Immature natural killer cell (primary cell): ENCODE results near the gene SEZ6. TPM values are rescaled to one million over a fixed set of nuclear protein-coding genes. Genes with fewer than 3 reads are reported as not detected.

Experiments
- DNase-seq, 3 donors: peaks; one replicate each; pipeline ENCODE4 v3.0.0; 2022; ENCODE audit warnings: mixed read lengths in 1 of 3
- H3K27ac Mint-ChIP-seq, 6 donors: one replicate each; pipeline ENCODE4 v1.8.0; 2020; ENCODE audit warnings: mixed read lengths in 6 of 6, mild to moderate bottlenecking in 5 of 6, inconsistent platforms in 4 of 6, moderate library complexity in 3 of 6
- H3K27me3 Mint-ChIP-seq, 3 donors: one replicate each; pipeline ENCODE4 v1.8.0; 2020 to 2021; ENCODE audit warnings: low read depth in 3 of 3, mild to moderate bottlenecking in 3 of 3, mixed read lengths in 3 of 3, moderate library complexity in 3 of 3, inconsistent platforms in 1 of 3
- H3K36me3 Mint-ChIP-seq, 3 donors: one replicate each; pipeline ENCODE4 v1.8.0; 2020; ENCODE audit warnings: mixed read lengths in 3 of 3, inconsistent platforms in 2 of 3, mild to moderate bottlenecking in 2 of 3
- H3K4me1 Mint-ChIP-seq, 2 donors: one replicate each; pipeline ENCODE4 v1.8.0; 2020; ENCODE audit warnings: inconsistent platforms in 2 of 2, mild to moderate bottlenecking in 2 of 2, mixed read lengths in 2 of 2, moderate library complexity in 1 of 2
- H3K4me3 Mint-ChIP-seq, 5 donors: one replicate each; pipeline ENCODE4 v1.8.0; 2020; ENCODE audit warnings: mild to moderate bottlenecking in 5 of 5, mixed read lengths in 5 of 5, inconsistent platforms in 3 of 5, moderate library complexity in 3 of 5
- H3K9me3 Mint-ChIP-seq, 6 donors: one replicate each; pipeline ENCODE4 v1.8.0; 2020; ENCODE audit warnings: mild to moderate bottlenecking in 6 of 6, mixed read lengths in 6 of 6, inconsistent platforms in 4 of 6, moderate library complexity in 3 of 6
- polyA plus RNA-seq, 3 donors: library from polyadenylated mRNA; unstranded; fragments of 300-500 nt; fragmentation: Illumina TruSeq; gene quantifications; one replicate each; pipeline ENCODE4 v1.2.3, GENCODE V29; 2021

SEZ6 gene
- polyA plus RNA-seq, 3 donors from 2014 or later, result 0.71 to 3.8 (median 0.86) TPM

DNA sequence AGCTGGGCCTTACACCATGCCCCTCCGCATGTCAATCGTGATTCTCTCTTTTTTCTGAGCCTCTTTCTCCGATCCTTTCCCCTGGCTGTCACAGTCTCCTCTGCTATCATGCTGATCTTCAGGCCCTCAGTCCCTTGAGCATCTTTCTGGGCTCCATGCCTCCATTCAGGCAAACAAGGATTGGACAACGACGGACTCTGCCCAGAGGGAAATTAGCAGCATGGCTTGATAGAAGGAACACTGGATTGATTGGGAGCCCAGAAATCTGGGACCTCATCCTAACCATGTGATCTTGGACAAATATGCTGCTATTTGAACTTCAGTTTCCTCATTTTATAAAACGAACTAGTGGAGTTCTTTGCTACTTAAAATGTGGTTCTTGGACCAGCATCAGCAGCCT is 35.0 kb downstream of the SEZ6 start:
- Mint-ChIP-seq H3K36me3 (no peaks in the 10 kb centered on the region), H3K4me1 (no peaks in the 10 kb centered on the region), H3K27me3 (peaks cover 0 to 6% (median 3%) of the 10 kb centered on the region in 3 donors), H3K9me3 (no peaks in the 10 kb centered on the region), H3K4me3 (no peak overlapping the region), H3K27ac (peak overlapping the region in 1 of 6 donors; percentile 71)
- DNase-seq, result no peak

DNA sequence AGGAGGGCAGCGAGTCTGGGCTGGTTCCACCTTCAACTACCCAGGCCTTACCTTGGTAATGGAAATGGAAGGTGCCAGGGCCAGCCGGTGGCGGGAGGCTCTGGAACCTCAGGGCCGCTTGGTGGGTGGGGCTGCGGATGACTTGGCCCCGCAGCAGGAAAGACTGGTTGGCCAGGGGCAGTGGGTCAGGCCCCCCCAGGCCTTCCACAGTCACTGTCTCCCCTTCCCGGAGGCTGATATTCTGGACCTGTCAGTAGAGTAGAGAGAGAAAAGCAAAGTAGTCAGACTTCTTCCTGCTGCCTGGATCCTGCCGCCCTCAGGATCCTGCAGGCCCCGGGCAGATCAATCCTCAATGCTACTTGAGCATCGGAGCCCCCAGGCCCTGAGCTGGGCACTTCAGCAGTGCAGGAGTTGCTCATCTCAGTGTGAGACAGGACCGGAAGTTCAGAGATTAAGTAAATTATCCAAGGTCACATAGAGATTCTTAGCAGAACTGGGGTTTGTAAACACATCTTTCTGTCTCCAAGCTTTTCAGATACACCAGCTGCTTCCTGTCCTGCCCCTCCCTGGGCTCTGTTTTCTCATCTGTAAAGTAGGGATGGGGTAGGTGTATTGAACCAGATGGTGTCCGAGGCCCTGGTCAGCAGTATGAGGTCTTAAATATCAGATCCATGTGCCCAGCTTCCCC is 36.0 kb downstream of the SEZ6 start:
- Mint-ChIP-seq H3K9me3 (no peaks in the 10 kb centered on the region), H3K27ac (peak overlapping the region in 1 of 6 donors; percentile 35), H3K27me3 (peaks cover 3 to 6% (median 4%) of the 10 kb centered on the region in 3 donors), H3K4me1 (no peaks in the 10 kb centered on the region), H3K4me3 (no peak overlapping the region), H3K36me3 (no peaks in the 10 kb centered on the region)
- no peak for DNase-seq

DNA sequence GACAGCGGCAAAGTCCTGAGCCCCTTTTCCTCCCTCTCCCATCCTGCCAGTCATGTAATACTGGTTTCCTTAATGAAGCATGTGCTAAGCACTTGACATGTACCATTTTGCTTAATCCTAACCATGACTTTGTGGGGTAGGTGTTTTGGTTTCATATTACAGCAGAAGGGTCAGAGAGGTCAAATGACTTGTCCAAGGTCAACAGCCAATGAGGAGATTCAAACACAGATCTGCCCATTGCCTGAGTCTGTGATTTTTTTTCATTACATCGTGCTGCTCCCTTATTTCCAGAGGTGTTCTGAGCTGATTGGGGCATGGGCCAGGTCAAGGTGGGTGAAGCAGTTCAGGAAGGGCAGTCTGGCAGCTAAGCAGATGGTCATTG is 36.9 kb downstream of the SEZ6 start:
- DNase-seq, result no peak
- Mint-ChIP-seq H3K9me3 (no peaks in the 10 kb centered on the region), H3K4me1 (no peaks in the 10 kb centered on the region), H3K36me3 (no peaks in the 10 kb centered on the region), H3K4me3 (no peak overlapping the region), H3K27me3 (peaks cover 4 to 10% (median 6%) of the 10 kb centered on the region in 3 donors), H3K27ac (peak overlapping the region in 1 of 6 donors; percentile 25)

- Mint-ChIP-seq H3K36me3 (no peaks in the 10 kb centered on the region), H3K4me3 (no peak overlapping the region), H3K27me3 (peaks cover 4 to 13% (median 6%) of the 10 kb centered on the region in 3 donors), H3K27ac (peak overlapping the region in 2 of 6 donors; percentile 20 to 25), H3K9me3 (no peaks in the 10 kb centered on the region), H3K4me1 (no peaks in the 10 kb centered on the region)
- DNase-seq, result no peak
These were observed 37.5 kb downstream of the SEZ6 start for GRCh38 chr17:28968231-28968913.

- no peak overlapping the region for H3K4me3 Mint-ChIP-seq
- H3K9me3 Mint-ChIP-seq, result no peaks in the 10 kb centered on the region
- peaks cover 4 to 16% (median 5%) of the 10 kb centered on the region in 3 donors for H3K27me3 Mint-ChIP-seq
- H3K27ac Mint-ChIP-seq, result peak overlapping the region in 4 of 6 donors; percentile 30 to 68 (median 49)
- H3K4me1 Mint-ChIP-seq, result no peaks in the 10 kb centered on the region
- H3K36me3 Mint-ChIP-seq, result no peaks in the 10 kb centered on the region
- no peak for DNase-seq
These were observed 38.4 kb downstream of the SEZ6 start for GRCh38 chr17:28967221-28968135.

GRCh38 chr17:28963841-28964240 is 42.0 kb downstream of the SEZ6 start:
- Mint-ChIP-seq H3K27me3 (peaks cover 4 to 16% (median 5%) of the 10 kb centered on the region in 3 donors), H3K36me3 (no peaks in the 10 kb centered on the region), H3K4me3 (no peak overlapping the region), H3K4me1 (no peaks in the 10 kb centered on the region), H3K9me3 (no peaks in the 10 kb centered on the region), H3K27ac (no peak overlapping the region)
- no peak for DNase-seq

DNA sequence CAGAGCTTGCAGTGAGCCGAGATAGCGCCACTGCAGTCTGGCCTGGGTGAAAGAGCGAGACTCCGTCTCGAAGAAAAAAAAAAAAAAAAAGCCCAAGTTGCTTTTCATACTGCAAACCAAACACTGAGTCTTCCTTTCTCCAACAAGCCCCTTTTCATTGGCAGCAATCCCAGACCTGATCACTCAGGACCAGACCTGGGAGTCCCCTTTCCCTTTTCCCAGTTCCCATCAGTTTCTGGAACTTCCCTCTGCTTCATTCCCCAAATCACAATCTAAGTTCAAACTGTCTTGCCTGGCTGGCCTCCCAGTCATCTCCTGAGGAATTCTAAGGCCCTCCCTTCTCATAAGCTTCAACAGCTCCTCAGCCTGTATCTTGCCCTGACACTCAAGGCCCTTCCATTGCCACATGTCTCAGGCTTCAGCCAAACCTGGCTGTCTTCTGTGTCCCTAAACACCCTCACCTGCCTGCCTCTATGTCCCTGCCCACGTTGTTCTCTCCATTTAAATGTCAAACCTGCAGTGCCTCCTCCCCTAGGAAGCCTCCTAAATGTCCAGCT is 42.7 kb downstream of the SEZ6 start:
- Mint-ChIP-seq H3K9me3 (no peaks in the 10 kb centered on the region), H3K4me3 (no peak overlapping the region), H3K36me3 (no peaks in the 10 kb centered on the region), H3K4me1 (no peaks in the 10 kb centered on the region), H3K27ac (no peak overlapping the region), H3K27me3 (peaks cover 4 to 16% (median 5%) of the 10 kb centered on the region in 3 donors)
- no peak for DNase-seq

DNA sequence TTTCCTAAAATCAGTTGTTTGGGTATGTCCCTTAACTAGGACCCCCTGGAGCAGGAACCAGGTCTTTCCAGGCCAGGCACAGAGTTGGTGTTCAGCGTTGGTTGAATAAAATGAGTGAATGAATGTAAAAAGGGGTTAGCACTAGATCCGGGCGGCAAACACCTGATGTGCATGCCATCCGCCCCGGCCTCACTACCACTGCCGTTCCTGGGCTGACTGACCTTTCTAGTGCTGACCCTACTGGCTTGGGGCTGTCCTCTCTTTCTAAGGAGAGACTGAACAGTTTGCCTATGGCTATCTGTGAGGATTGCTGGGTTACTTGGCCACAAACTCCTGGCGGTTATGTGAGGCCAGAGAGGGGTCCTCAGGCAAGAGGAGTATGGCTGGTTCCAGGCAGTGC is 44.4 kb downstream of the SEZ6 start:
- H3K4me3 Mint-ChIP-seq, result no peak overlapping the region
- H3K4me1 Mint-ChIP-seq, result no peaks in the 10 kb centered on the region
- peak overlapping the region in 1 of 6 donors; percentile 3 for H3K27ac Mint-ChIP-seq
- DNase-seq, result no peak
- H3K9me3 Mint-ChIP-seq, result no peaks in the 10 kb centered on the region
- H3K27me3 Mint-ChIP-seq, result peaks cover 2 to 13% (median 4%) of the 10 kb centered on the region in 3 donors
- H3K36me3 Mint-ChIP-seq, result no peaks in the 10 kb centered on the region

- Mint-ChIP-seq H3K27ac (no peak overlapping the region), H3K9me3 (no peaks in the 10 kb centered on the region), H3K4me3 (no peak overlapping the region), H3K36me3 (no peaks in the 10 kb centered on the region), H3K4me1 (no peaks in the 10 kb centered on the region), H3K27me3 (peaks cover 0 to 13% (median under 1%) of the 10 kb centered on the region in 3 donors)
- DNase-seq, result no peak
These were observed 45.4 kb downstream of the SEZ6 start for GRCh38 chr17:28960256-28961061.

DNA sequence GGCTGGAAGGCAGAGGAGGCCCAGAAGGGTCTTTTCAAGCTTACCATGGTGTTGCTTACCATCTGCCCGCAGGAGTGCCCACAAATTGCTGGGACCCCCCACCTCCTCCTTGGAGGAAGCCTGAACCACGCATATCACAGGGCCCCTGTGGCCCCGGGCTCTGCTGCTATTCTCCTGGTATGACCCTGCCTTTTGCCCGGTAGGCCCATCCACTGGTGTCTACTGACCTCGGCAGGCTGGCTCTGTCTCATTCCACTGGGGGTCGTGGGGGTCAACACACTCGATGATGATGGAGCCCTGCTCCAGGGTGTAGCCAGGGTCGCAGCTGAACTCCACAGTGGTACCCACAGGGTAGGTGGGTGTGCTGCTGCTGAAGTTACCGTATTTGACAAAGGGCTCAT is 46.4 kb downstream of the SEZ6 start:
- Mint-ChIP-seq H3K9me3 (no peaks in the 10 kb centered on the region), H3K27ac (no peak overlapping the region), H3K4me1 (no peaks in the 10 kb centered on the region), H3K4me3 (no peak overlapping the region), H3K27me3 (peaks cover 0 to 11% (median 0%) of the 10 kb centered on the region in 3 donors), H3K36me3 (no peaks in the 10 kb centered on the region)
- no peak for DNase-seq

DNA sequence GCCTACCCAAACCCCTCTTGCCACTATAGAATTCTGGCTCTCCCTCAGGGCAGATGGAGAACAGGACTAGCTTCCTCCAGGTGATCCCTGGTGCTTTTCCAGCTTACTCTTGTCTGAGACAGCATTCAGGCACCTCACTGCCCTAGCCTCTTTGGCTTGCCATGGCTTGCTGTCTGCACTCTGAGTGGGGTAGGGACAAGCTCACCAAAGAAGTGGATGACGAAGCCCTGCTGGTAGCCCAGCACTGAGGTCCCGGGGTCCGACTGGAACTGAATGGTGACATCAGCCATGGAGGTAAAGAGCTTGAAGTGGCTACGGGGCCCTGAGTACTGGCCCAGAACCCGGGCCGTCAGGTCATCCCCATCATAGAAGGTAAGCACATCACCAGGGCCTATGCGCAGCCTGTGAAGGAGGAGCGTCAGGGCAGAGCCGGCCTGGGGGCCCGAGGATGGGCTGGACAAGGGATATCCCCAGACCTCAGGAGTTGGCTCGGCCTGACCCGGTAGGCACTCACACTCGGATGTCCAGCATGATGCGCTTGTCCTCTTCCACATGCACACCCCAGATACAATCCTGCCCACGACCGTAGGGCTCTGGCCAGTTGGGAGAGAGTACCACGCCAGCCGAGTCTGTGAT is 46.9 kb downstream of the SEZ6 start:
- Mint-ChIP-seq H3K27ac (no peak overlapping the region), H3K4me3 (no peak overlapping the region), H3K4me1 (no peaks in the 10 kb centered on the region)

GRCh38 chr17:28957992-28958355 is 47.9 kb downstream of the SEZ6 start:
- Mint-ChIP-seq H3K4me3 (no peak overlapping the region), H3K4me1 (no peaks in the 10 kb centered on the region), H3K27ac (no peak overlapping the region), H3K9me3 (no peaks in the 10 kb centered on the region), H3K27me3 (peaks cover 0 to 3% (median 0%) of the 10 kb centered on the region in 3 donors), H3K36me3 (no peaks in the 10 kb centered on the region)
- no peak for DNase-seq

More for the DNA sequence above, 46.9 kb downstream of the SEZ6 start:
- no peak for DNase-seq
- no peaks in the 10 kb centered on the region for H3K9me3 Mint-ChIP-seq
- H3K36me3 Mint-ChIP-seq, result no peaks in the 10 kb centered on the region
- peaks cover 0 to 5% (median 3%) of the 10 kb centered on the region in 3 donors for H3K27me3 Mint-ChIP-seq
